Measurements from ENCODE around the gene DPH1. TPM values are rescaled to one million over a fixed set of nuclear protein-coding genes. Genes with fewer than 3 reads are reported as not detected.

DPH1 gene
- total RNA-seq, 1 donor from 2014 or later: 29.4 TPM

- Mint-ChIP-seq H3K36me3 (ENCODE audit: low read depth) (peaks cover 10% of the 10 kb centered on the region), H3K4me1 (ENCODE audit: low read depth) (peaks cover 11% of the 10 kb centered on the region), H3K27ac (ENCODE audit: unreplicated experiment) (no peak overlapping the region)
Measured at GRCh38 chr17:2037155-2037554, 7.2 kb downstream of the DPH1 start.

GRCh38 chr17:2040219-2040827, 10.4 kb downstream of the DPH1 start:
- Mint-ChIP-seq H3K27ac (ENCODE audit: unreplicated experiment) (no peak overlapping the region), H3K4me3 (ENCODE audit: unreplicated experiment) (no peak overlapping the region), H3K4me1 (ENCODE audit: low read depth) (peaks cover 27% of the 10 kb centered on the region), H3K27me3 (ENCODE audit: low read depth) (no peaks in the 10 kb centered on the region), H3K9me3 (ENCODE audit: low read depth) (no peaks in the 10 kb centered on the region), H3K36me3 (ENCODE audit: low read depth) (peaks cover 17% of the 10 kb centered on the region)
- TF ChIP-seq CTCF (IDR thresholded peaks at IDR 0.05): no peak
- no peak for DNase-seq (ENCODE audit: low spot score)

More at GRCh38 chr17:2037155-2037554, 7.2 kb downstream of the DPH1 start:
- H3K4me3 Mint-ChIP-seq (ENCODE audit: unreplicated experiment): no peak overlapping the region
- no peak for DNase-seq (ENCODE audit: low spot score)
- no peaks in the 10 kb centered on the region for H3K9me3 Mint-ChIP-seq (ENCODE audit: low read depth)
- TF ChIP-seq CTCF (IDR thresholded peaks at IDR 0.05): no peak
- H3K27me3 Mint-ChIP-seq (ENCODE audit: low read depth): no peaks in the 10 kb centered on the region

GRCh38 chr17:2040942-2041560, 11.1 kb downstream of the DPH1 start:
- H3K27me3 Mint-ChIP-seq (ENCODE audit: low read depth): no peaks in the 10 kb centered on the region
- H3K4me3 Mint-ChIP-seq (ENCODE audit: unreplicated experiment): peak overlapping the region; percentile 92
- no peak for DNase-seq (ENCODE audit: low spot score)
- peaks cover 27% of the 10 kb centered on the region for H3K4me1 Mint-ChIP-seq (ENCODE audit: low read depth)
- no peaks in the 10 kb centered on the region for H3K9me3 Mint-ChIP-seq (ENCODE audit: low read depth)
- H3K27ac Mint-ChIP-seq (ENCODE audit: unreplicated experiment): peak overlapping the region; percentile 77
- TF ChIP-seq CTCF (IDR thresholded peaks at IDR 0.05): no peak
- H3K36me3 Mint-ChIP-seq (ENCODE audit: low read depth): peaks cover 17% of the 10 kb centered on the region

- peak; percentile 73 for TF ChIP-seq CTCF (IDR thresholded peaks at IDR 0.05)
- Mint-ChIP-seq H3K4me1 (ENCODE audit: low read depth) (peaks cover 27% of the 10 kb centered on the region), H3K4me3 (ENCODE audit: unreplicated experiment) (peak within 1 kb of the TSS; percentile 92), H3K27me3 (ENCODE audit: low read depth) (no peaks in the 10 kb centered on the region), H3K36me3 (ENCODE audit: low read depth) (peaks cover 10% of the 10 kb centered on the region), H3K27ac (ENCODE audit: unreplicated experiment) (peak within 1 kb of the TSS; percentile 98), H3K9me3 (ENCODE audit: low read depth) (no peaks in the 10 kb centered on the region)
- DNase-seq (ENCODE audit: low spot score): no peak
Measured at GRCh38 chr17:2041561-2042389, 11.8 kb downstream of the DPH1 start, which contains the start of gene OVCA2. Gene OVCA2 (plus strand): TSS chr17:2042022. CDS start chr17:2042048, 26 bp downstream.

GRCh38 chr17:2042390-2042847, 12.5 kb downstream of the DPH1 start:
- Mint-ChIP-seq H3K4me1 (ENCODE audit: low read depth) (peaks cover 27% of the 10 kb centered on the region), H3K27ac (ENCODE audit: unreplicated experiment) (peak overlapping the region; percentile 98), H3K9me3 (ENCODE audit: low read depth) (no peaks in the 10 kb centered on the region), H3K4me3 (ENCODE audit: unreplicated experiment) (peak overlapping the region; percentile 92), H3K36me3 (ENCODE audit: low read depth) (peaks cover 10% of the 10 kb centered on the region), H3K27me3 (ENCODE audit: low read depth) (no peaks in the 10 kb centered on the region)
- no peak for DNase-seq (ENCODE audit: low spot score)
- TF ChIP-seq CTCF (IDR thresholded peaks at IDR 0.05): no peak

Measured in chondrocyte (in vitro differentiated cells).